HepG2 (cell line): ENCODE data around the gene ERBB3. TPM values are rescaled to one million over a fixed set of nuclear protein-coding genes. Genes with fewer than 3 reads are reported as not detected.

Experiments used
- ATF7-NPFF ChIP-seq: sonication (generic); formaldehyde crosslinking; IDR thresholded peaks from 2 replicates; pipeline ENCODE4 v1.8.1; 2023; ENCODE audit warnings: mild to moderate bottlenecking, low read depth, missing genetic modification reagents, moderate library complexity
- KDM6A ChIP-seq: IDR thresholded peaks from 2 replicates; pipeline ENCODE4 v1.6.1; 2016; ENCODE audit warnings: low read depth
- KLF16 ChIP-seq, 2 experiments: sonication (generic) in 1 of 2; formaldehyde crosslinking in 1 of 2; IDR thresholded peaks; 2 replicates each; pipeline versions ENCODE4 v1.6.1 to v1.8.0; 2016 to 2023; ENCODE audit warnings: missing genetic modification reagents in 2 of 2, missing compliant biosample characterization in 1 of 2
- MTERF4 ChIP-seq: sonication (generic); formaldehyde crosslinking; IDR thresholded peaks from 2 replicates; pipeline ENCODE4 v1.8.0; 2023; ENCODE audit warnings: mild to moderate bottlenecking, missing genetic modification reagents
- NKX3-1 ChIP-seq: sonication (generic); formaldehyde crosslinking; IDR thresholded peaks from 2 replicates; pipeline ENCODE4 v1.5.0; 2020; ENCODE audit warnings: missing genetic modification reagents
- PRDM4 ChIP-seq: sonication (generic); formaldehyde crosslinking; IDR thresholded peaks from 2 replicates; pipeline ENCODE4 v1.9.0; 2021; ENCODE audit warnings: missing genetic modification reagents, borderline replicate concordance
- RNF219 ChIP-seq: sonication (generic); formaldehyde crosslinking; IDR thresholded peaks from 2 replicates; pipeline ENCODE4 v1.5.0; 2020; ENCODE audit warnings: mild to moderate bottlenecking, missing genetic modification reagents
- SKI ChIP-seq: fragments of 450-650 bp; IDR thresholded peaks from one replicate; pipeline ENCODE4 v1.6.1; 2018; ENCODE audit warnings: mild to moderate bottlenecking; ENCODE audit not compliant: partially characterized antibody
- TFAP4 ChIP-seq: sonication (generic); IDR thresholded peaks from 2 replicates; pipeline ENCODE4 v1.6.1; 2016; ENCODE audit warnings: low read depth, borderline replicate concordance
- YEATS4 ChIP-seq: sonication (generic); formaldehyde crosslinking; IDR thresholded peaks from 2 replicates; pipeline ENCODE4 v1.4.0; 2020; ENCODE audit warnings: missing genetic modification reagents, borderline replicate concordance
- ZBTB10 ChIP-seq: sonication (generic); formaldehyde crosslinking; IDR thresholded peaks from 2 replicates; pipeline ENCODE4 v1.4.0; 2020; ENCODE audit warnings: missing genetic modification reagents, borderline replicate concordance
- ZEB1 ChIP-seq: IDR thresholded peaks from 2 replicates; pipeline ENCODE4 v1.6.1; 2012; ENCODE audit warnings: mild to moderate bottlenecking, low read depth, inconsistent platforms; ENCODE audit not compliant: insufficient replicate concordance
- ZFP82 ChIP-seq: sonication (generic); formaldehyde crosslinking; IDR thresholded peaks from 2 replicates; pipeline ENCODE4 v1.5.1; 2020; ENCODE audit warnings: mild to moderate bottlenecking, missing genetic modification reagents, borderline replicate concordance
- ZFX ChIP-seq: sonication (generic); formaldehyde crosslinking; IDR thresholded peaks from 2 replicates; pipeline ENCODE4 v1.4.0; 2020; ENCODE audit warnings: mild to moderate bottlenecking, low read depth, missing genetic modification reagents, moderate library complexity
- ZNF256 ChIP-seq: sonication (generic); formaldehyde crosslinking; conservative IDR thresholded peaks from 2 replicates; pipeline ENCODE4 v1.4.0; 2020; ENCODE audit warnings: missing genetic modification reagents
- ZNF34 ChIP-seq: sonication (generic); formaldehyde crosslinking; IDR thresholded peaks from 2 replicates; pipeline ENCODE4 v1.4.0; 2020; ENCODE audit warnings: mild to moderate bottlenecking, missing genetic modification reagents, borderline replicate concordance
- ZNF556 ChIP-seq: sonication (generic); formaldehyde crosslinking; IDR thresholded peaks from 2 replicates; pipeline ENCODE4 v1.4.0; 2020; ENCODE audit warnings: mild to moderate bottlenecking, missing genetic modification reagents, borderline replicate concordance
- ZSCAN31 ChIP-seq: sonication (generic); formaldehyde crosslinking; IDR thresholded peaks from 2 replicates; pipeline ENCODE4 v1.5.0; 2020; ENCODE audit warnings: low read depth, mild to moderate bottlenecking, missing genetic modification reagents
- polyA plus RNA-seq, 8 experiments: library from polyadenylated mRNA; depleted of rRNA in 3 of 8; stranded (reverse) in 7 of 8; unstranded in 1 of 8; fragments of >200 nt; fragmentation: Illumina TruSeq in 4 of 8; extraction: Trizol in 4 of 8; gene quantifications; 2 replicates each; pipeline versions ENCODE4 v1.2.1 to v1.2.3, GENCODE V29; 2011 to 2016; ENCODE audit warnings: low read depth in 4 of 8, missing spikeins in 1 of 8, mixed read lengths in 1 of 8; ENCODE audit not compliant: insufficient read depth in 1 of 8
- total RNA-seq, 5 experiments: library from RNA; depleted of rRNA; stranded (reverse); fragments of >200 nt; fragmentation: Illumina TruSeq; extraction: Trizol; gene quantifications; 2 replicates each; pipeline ENCODE4 v1.2.3, GENCODE V29; 2016; ENCODE audit warnings: low read depth in 1 of 5

The ERBB3 gene
- total and polyA plus RNA-seq, 2 of the 13 experiments (the other 11 are each of a cell fraction or from before 2014, with no cell fraction given): 93.6 to 358 TPM

GRCh38 chr12:56116267-56117081, 36.5 kb downstream of the ERBB3 start, which contains the start of gene RPL41 (continued):
- TF ChIP-seq ZBTB10 (CRISPR knock-in tag): no peak
- TF ChIP-seq RNF219 (CRISPR knock-in tag): no peak
- TF ChIP-seq KDM6A (CRISPR knock-in tag): peak; percentile 19; the same call in 1 of the 2 replicates
- peak; percentile 15 for TF ChIP-seq SKI
- peak; percentile 85 for TF ChIP-seq ZFX (CRISPR knock-in tag)
- peak; percentile 89 for TF ChIP-seq YEATS4
- TF ChIP-seq ZNF34 (CRISPR knock-in tag): peak; percentile 93; the same call in 1 of the 2 replicates
- no peak for TF ChIP-seq ZSCAN31 (CRISPR knock-in tag)
- 0 out of 2 replicates have a peak, but pooled peaks have one; percentile 64 for TF ChIP-seq ZNF256 (CRISPR knock-in tag)
- no peak for TF ChIP-seq ATF7-NPFF (CRISPR knock-in tag)
- peak; percentile 73 for TF ChIP-seq ZNF556 (CRISPR knock-in tag)
- TF ChIP-seq ZEB1: peak; percentile 73
- TF ChIP-seq MTERF4 (CRISPR knock-in tag): no peak
- TF ChIP-seq PRDM4: 0 out of 2 replicates have a peak, but pooled peaks have one; percentile 65
- TF ChIP-seq ZFP82 (CRISPR knock-in tag): no peak
- TF ChIP-seq NKX3-1: peak; percentile 25; the same call in 1 of the 2 replicates
- TF ChIP-seq TFAP4: no peak
- TF ChIP-seq KLF16 (CRISPR knock-in tag; IDR thresholded peaks at IDR 0.05): peak in 1 of 2 experiments; percentile 94; a peak in 2 of 4 replicates
